Measurements from ENCODE around the gene POFUT2.

Gene POFUT2

GRCh38 chr21:45291613-45292398 lies 4.1 kb upstream of the POFUT2 start:
- no peak overlapping the region for H3K9ac ChIP-seq

GRCh38 chr21:45290948-45291612 lies 3.4 kb upstream of the POFUT2 start:
- Histone ChIP-seq H3K4me2 (no peak overlapping the region), H3K27ac (no peak overlapping the region), H4K20me1 (ENCODE audit: insufficient read depth) (no peaks in the 10 kb centered on the region), H3K9ac (no peak overlapping the region), H3K36me3 (ENCODE audit: insufficient read depth) (no peaks in the 10 kb centered on the region), H3K27me3 (ENCODE audit: insufficient read depth, low read depth) (peaks cover 29% of the 10 kb centered on the region), H3K79me2 (ENCODE audit: insufficient read depth, low read depth) (no peaks in the 10 kb centered on the region), H3K4me1 (ENCODE audit: low read depth, poor library complexity, severe bottlenecking) (peaks cover 11% of the 10 kb centered on the region), H3K4me3 (IDR thresholded peaks at IDR 0.05; ENCODE audit: insufficient read depth, low read depth, low read length) (no peak overlapping the region), H2AFZ (ENCODE audit: low read depth) (no peak overlapping the region)
- no peak for TF ChIP-seq CTCF (conservative IDR thresholded peaks at IDR 0.05; ENCODE audit: low read depth, low read length)

More at GRCh38 chr21:45291613-45292398, 4.1 kb upstream of the POFUT2 start:
- no peak overlapping the region for H3K4me3 ChIP-seq (IDR thresholded peaks at IDR 0.05; ENCODE audit: insufficient read depth, low read depth, low read length)
- no peak overlapping the region for H3K27ac ChIP-seq
- no peaks in the 10 kb centered on the region for H4K20me1 ChIP-seq (ENCODE audit: insufficient read depth)
- peaks cover 36% of the 10 kb centered on the region for H3K27me3 ChIP-seq (ENCODE audit: insufficient read depth, low read depth)
- no peaks in the 10 kb centered on the region for H3K36me3 ChIP-seq (ENCODE audit: insufficient read depth)
- peaks cover 9% of the 10 kb centered on the region for H3K4me1 ChIP-seq (ENCODE audit: low read depth, poor library complexity, severe bottlenecking)
- TF ChIP-seq CTCF (conservative IDR thresholded peaks at IDR 0.05; ENCODE audit: low read depth, low read length) = no peak
- peak overlapping the region; percentile 49; the same call in 1 of the 2 replicates for H3K4me2 ChIP-seq
- H3K79me2 ChIP-seq (ENCODE audit: insufficient read depth, low read depth) = no peaks in the 10 kb centered on the region
- no peak overlapping the region for H2AFZ ChIP-seq (ENCODE audit: low read depth)

GRCh38 chr21:45289655-45290515 lies 2.2 kb upstream of the POFUT2 start:
- Histone ChIP-seq H3K27ac (no peak overlapping the region), H3K36me3 (ENCODE audit: insufficient read depth) (0 out of 2 replicates have a peak, but pooled peaks cover 7% of the 10 kb centered on the region), H3K27me3 (ENCODE audit: insufficient read depth, low read depth) (peaks cover 17% of the 10 kb centered on the region)

More at GRCh38 chr21:45289655-45290515, 2.2 kb upstream of the POFUT2 start:
- Histone ChIP-seq H3K4me2 (no peak overlapping the region), H4K20me1 (ENCODE audit: insufficient read depth) (no peaks in the 10 kb centered on the region), H3K4me1 (ENCODE audit: low read depth, poor library complexity, severe bottlenecking) (peaks cover 11% of the 10 kb centered on the region), H3K79me2 (ENCODE audit: insufficient read depth, low read depth) (no peaks in the 10 kb centered on the region), H2AFZ (ENCODE audit: low read depth) (no peak overlapping the region), H3K9ac (no peak overlapping the region), H3K4me3 (IDR thresholded peaks at IDR 0.05; ENCODE audit: insufficient read depth, low read depth, low read length) (no peak overlapping the region)
- TF ChIP-seq CTCF (conservative IDR thresholded peaks at IDR 0.05; ENCODE audit: low read depth, low read length) = no peak
